ENCODE measurements around the gene MYO5C. TPM values are rescaled to one million over a fixed set of nuclear protein-coding genes. Genes with fewer than 3 reads are reported as not detected.

MYO5C gene
- total and polyA plus RNA-seq, 2 of the 13 experiments (the other 11 are each of a cell fraction or from before 2014, with no cell fraction given): 15.7 to 23.7 TPM

- TF ChIP-seq ZBTB44 (CRISPR knock-in tag; IDR thresholded peaks at IDR 0.05) (no peak), ZNF441 (CRISPR knock-in tag; IDR thresholded peaks at IDR 0.05; ENCODE audit: borderline replicate concordance) (0 out of 2 replicates have a peak, but pooled peaks have one; percentile 11), ZNF879 (CRISPR knock-in tag; IDR thresholded peaks at IDR 0.05) (peak; percentile 29; the same call in 1 of the 2 replicates), PPARG (CRISPR knock-in tag; conservative IDR thresholded peaks at IDR 0.05) (no peak), PRMT3 (CRISPR knock-in tag; IDR thresholded peaks at IDR 0.05; ENCODE audit: borderline replicate concordance, low read depth) (no peak), ZNF556 (CRISPR knock-in tag; IDR thresholded peaks at IDR 0.05; ENCODE audit: borderline replicate concordance) (no peak; the same call in 1 of the 2 replicates), ZNF225 (CRISPR knock-in tag; IDR thresholded peaks at IDR 0.05) (0 out of 2 replicates have a peak, but pooled peaks have one; percentile 12), ZNF704 (CRISPR knock-in tag; IDR thresholded peaks at IDR 0.05; ENCODE audit: borderline replicate concordance) (peak; percentile 58; the same call in 1 of the 2 replicates), ZNF776 (CRISPR knock-in tag; IDR thresholded peaks at IDR 0.05) (no peak), AKNA (CRISPR knock-in tag; IDR thresholded peaks at IDR 0.05; ENCODE audit: borderline replicate concordance) (no peak), ZBTB26 (CRISPR knock-in tag; IDR thresholded peaks at IDR 0.05; ENCODE audit: borderline replicate concordance) (0 out of 2 replicates have a peak, but pooled peaks have one; percentile 39), DDIT3 (CRISPR knock-in tag; IDR thresholded peaks at IDR 0.05) (no peak), CREBL2 (CRISPR knock-in tag; IDR thresholded peaks at IDR 0.05; ENCODE audit: borderline replicate concordance) (no peak), KLF12 (CRISPR knock-in tag; IDR thresholded peaks at IDR 0.05; ENCODE audit: borderline replicate concordance) (0 out of 2 replicates have a peak, but pooled peaks have one; percentile 46), UBTF (CRISPR knock-in tag; IDR thresholded peaks at IDR 0.05) (0 out of 2 replicates have a peak, but pooled peaks have one; percentile 10)
These were observed 653 bp downstream of the MYO5C start (continued) for GRCh38 chr15:52294881-52295420.
